ENCODE measurements around the gene REL.

Gene REL

DNA sequence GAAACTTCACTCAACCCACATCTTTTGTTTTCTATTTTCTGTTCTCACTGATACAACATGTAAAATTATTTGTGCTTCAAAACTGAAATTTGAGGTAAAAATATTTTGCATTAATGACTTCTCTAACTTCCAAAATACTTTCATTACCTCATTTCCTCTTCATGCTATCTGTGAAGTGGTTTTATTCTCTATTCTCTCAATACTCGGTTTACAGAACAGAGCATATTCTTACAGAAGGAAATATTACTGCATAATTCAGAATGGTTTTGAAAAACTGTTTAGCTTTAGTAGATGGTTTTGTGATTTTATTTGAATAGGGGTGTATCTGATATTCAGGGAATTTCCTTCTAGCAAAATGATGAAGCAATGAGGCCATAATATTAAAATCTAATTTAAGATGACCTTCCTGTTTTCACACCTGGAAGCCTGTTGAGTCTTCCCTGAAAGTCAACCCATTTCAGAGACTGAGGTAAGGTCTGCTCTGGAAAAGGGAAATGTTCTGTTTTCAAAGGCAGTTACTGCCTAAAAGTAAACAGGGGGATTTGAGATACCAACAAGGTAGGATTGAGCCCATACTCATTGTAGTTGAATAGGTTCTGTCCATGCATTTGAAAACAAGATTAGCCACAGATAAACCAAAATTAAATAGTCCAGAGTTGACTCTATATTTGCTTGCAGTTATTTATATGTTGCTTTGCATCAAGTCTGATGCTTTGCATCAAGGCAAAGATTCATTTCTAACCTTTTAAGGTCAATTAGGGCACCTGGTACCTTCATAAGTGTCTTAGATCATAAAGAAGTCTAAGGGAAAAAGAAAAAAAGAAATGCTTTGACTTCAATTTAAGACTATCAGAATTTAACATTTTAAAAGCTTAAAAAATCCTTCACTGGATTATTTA, 85.4 kb downstream of the REL start:
- no peak for DNase-seq

DNA sequence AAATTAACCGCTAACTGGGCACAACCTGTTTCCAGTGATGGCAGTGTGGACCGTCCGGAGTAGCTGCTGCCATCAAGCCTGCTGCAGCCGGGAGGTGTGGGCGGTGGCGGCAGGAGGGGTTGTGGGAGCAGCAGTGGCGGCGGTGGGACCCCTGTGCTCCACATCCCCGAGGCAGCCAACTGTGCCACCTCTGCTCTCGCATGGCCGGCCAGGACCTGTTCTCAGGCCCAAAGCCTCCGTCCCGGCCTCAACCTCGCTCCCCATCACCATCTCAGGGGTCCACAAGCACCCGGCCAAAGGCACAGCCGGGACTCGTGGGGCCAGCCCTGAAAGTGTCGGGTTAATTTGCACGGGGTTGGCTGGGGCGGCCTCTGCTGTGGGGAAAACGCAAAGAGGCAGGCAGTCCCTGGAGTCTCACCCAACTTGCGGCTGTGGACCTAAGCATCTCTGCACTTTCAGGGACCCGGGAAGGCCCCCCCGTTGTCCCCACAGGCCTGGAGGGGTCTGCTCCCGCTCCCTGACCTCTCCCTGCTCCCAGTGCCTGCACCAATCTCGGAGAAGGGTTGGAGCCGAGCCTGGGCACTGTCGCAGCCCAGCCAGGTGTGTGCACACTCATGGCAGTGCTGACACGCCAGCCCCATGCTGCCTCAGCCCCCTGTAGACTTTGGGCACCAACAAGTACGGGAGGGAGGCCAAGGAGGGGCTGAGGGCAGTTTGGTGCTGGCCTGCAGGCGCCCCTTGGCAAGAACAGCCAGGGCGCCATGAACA, 91.7 kb downstream of the REL start:
- no peak for DNase-seq

- no peak for DNase-seq
Observed at GRCh38 chr2:60973705-60974104, 92.3 kb downstream of the REL start.

DNA sequence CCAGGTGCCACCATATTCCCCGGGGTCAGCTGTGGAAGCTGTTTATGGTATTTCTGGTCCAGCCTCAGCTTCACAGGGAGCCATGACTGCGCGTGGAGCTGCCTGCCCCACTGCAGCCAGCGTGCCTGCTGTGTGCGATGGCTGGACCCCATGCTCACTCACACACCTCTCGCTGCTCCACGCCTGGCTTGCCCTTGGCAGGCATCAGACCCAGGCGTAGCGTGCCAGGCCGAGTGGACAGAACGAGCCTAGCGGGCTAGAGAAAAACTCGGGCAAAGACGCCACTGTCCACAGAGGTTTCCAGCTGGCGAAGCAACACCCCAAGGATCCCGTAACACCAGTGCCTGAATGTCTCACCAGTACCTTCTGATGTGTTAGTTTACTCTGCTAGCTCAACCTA, 93.3 kb downstream of the REL start:
- no peak for DNase-seq

Measured in stimulated activated CD4-positive, alpha-beta T cell treated with anti-CD3 and anti-CD28 coated beads, Interleukin-15, amount 100 ng/mL, for 24 hours (primary cell).